ENCODE results near the gene SH2D7.

DNA sequence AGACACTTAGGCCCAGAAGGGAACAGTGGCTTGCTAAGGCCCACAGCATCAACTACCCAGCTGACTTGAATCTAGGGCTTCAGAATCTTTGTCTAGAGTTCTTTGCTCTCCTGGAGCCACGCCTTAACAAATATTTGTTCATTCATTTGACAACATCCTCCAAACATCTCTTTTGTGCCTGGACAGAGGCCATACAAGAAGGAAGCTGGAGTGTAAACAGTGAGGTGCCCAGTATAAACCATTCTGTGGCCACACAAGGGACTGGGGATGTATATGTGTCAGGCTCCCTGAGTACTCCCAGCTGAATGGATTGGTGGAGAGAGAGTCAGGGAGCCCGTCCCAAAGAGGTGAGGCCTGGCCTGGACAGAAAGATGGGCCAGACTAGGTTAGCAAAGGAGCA, 35.5 kb downstream of the SH2D7 start:
- TF ChIP-seq, protein P1, sequence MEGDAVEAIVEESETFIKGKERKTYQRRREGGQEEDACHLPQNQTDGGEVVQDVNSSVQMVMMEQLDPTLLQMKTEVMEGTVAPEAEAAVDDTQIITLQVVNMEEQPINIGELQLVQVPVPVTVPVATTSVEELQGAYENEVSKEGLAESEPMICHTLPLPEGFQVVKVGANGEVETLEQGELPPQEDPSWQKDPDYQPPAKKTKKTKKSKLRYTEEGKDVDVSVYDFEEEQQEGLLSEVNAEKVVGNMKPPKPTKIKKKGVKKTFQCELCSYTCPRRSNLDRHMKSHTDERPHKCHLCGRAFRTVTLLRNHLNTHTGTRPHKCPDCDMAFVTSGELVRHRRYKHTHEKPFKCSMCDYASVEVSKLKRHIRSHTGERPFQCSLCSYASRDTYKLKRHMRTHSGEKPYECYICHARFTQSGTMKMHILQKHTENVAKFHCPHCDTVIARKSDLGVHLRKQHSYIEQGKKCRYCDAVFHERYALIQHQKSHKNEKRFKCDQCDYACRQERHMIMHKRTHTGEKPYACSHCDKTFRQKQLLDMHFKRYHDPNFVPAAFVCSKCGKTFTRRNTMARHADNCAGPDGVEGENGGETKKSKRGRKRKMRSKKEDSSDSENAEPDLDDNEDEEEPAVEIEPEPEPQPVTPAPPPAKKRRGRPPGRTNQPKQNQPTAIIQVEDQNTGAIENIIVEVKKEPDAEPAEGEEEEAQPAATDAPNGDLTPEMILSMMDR (IDR thresholded peaks at IDR 0.05), result no peak
- TF ChIP-seq EP300 (IDR thresholded peaks at IDR 0.05), result no peak
- TF ChIP-seq POLR2A (IDR thresholded peaks at IDR 0.05), result no peak
